WERI-Rb-1 (cell line): ENCODE measurements around the gene CNDP2.
"Not testable (repeated sequence)": the region's sequence is repeated elsewhere in the genome, so short reads cannot be mapped to it uniquely, and the experiment has no call there.

Experiments
- DNase-seq: peaks from one replicate; pipeline ENCODE4 v3.0.0-alpha.2; 2020
- H3K27ac ChIP-seq: fragments of 250-450 bp; sonication (Bioruptor Pico); 2 replicates; pipeline ENCODE4 v1.5.1; 2020; ENCODE audit warnings: mild to moderate bottlenecking, moderate library complexity
- H3K27me3 ChIP-seq: fragments of 250-450 bp; sonication (Bioruptor Pico); 2 replicates; pipeline ENCODE4 v1.5.1; 2021; ENCODE audit warnings: mild to moderate bottlenecking, low read depth, moderate library complexity; ENCODE audit not compliant: insufficient read depth, severe bottlenecking
- H3K36me3 ChIP-seq: fragments of 250-450 bp; sonication (Bioruptor Pico); 2 replicates; pipeline ENCODE4 v1.5.1; 2020; ENCODE audit warnings: mild to moderate bottlenecking, moderate library complexity
- H3K4me3 ChIP-seq: 2 replicates; pipeline ENCODE4 v1.5.1; 2011; ENCODE audit warnings: low read depth, mild to moderate bottlenecking, control low read depth, low read length
- H3K9me3 ChIP-seq: fragments of 250-450 bp; sonication (Bioruptor Pico); 2 replicates; pipeline ENCODE4 v1.5.1; 2021; ENCODE audit warnings: mild to moderate bottlenecking, moderate library complexity; ENCODE audit not compliant: severe bottlenecking
- TF ChIP-seq, protein P1 (sequence below): IDR thresholded peaks from 2 replicates; pipeline ENCODE4 v1.5.1; 2011; ENCODE audit warnings: low read depth, mild to moderate bottlenecking, control low read depth, inconsistent platforms, low read length

The CNDP2 gene

DNA sequence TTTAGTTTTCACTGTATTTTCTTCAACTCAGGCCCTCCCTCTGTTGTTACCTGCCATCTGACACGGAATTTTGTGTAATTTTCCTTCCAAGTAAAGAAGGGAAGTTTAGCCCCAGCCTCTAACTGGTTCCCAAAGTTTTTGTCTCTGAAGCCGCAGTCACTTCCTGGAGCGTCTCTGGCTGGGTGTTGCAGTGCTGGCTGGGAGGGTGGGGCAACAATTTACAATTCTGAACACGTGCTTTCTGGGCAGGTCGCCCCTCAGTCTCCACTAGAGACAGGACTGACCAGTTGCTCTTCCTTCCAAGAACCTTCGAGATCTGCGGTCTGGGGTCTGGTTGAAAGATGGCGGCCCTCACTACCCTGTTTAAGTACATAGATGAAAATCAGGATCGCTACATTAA, 3.5 kb downstream of the CNDP2 start:
- peaks cover 54% of the 10 kb centered on the region for H3K36me3 ChIP-seq
- no peaks in the 10 kb centered on the region for H3K27me3 ChIP-seq
- H3K27ac ChIP-seq = no peak overlapping the region
- TF ChIP-seq, protein P1, sequence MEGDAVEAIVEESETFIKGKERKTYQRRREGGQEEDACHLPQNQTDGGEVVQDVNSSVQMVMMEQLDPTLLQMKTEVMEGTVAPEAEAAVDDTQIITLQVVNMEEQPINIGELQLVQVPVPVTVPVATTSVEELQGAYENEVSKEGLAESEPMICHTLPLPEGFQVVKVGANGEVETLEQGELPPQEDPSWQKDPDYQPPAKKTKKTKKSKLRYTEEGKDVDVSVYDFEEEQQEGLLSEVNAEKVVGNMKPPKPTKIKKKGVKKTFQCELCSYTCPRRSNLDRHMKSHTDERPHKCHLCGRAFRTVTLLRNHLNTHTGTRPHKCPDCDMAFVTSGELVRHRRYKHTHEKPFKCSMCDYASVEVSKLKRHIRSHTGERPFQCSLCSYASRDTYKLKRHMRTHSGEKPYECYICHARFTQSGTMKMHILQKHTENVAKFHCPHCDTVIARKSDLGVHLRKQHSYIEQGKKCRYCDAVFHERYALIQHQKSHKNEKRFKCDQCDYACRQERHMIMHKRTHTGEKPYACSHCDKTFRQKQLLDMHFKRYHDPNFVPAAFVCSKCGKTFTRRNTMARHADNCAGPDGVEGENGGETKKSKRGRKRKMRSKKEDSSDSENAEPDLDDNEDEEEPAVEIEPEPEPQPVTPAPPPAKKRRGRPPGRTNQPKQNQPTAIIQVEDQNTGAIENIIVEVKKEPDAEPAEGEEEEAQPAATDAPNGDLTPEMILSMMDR = no peak
- DNase-seq = no peak
- H3K9me3 ChIP-seq = no peaks in the 10 kb centered on the region
- H3K4me3 ChIP-seq = no peak overlapping the region

DNA sequence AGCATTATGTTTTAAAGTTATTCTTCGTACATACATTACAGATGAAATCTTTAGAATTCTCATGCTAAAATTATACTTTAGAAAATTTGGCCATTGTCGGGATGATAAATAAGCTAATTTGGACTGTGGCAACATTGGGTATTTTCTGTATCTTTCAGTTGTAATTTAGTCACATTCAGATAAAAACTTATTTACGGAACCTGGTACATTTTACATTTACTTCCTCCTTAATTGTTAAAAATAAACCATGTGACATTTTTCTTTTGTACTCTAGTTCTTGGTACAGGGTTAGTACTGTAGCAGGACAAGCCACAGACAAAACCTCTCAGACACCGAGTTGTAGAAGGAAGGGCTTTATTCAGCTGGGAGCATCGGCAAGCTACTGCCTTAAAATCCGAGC, 4.2 kb downstream of the CNDP2 start:
- Histone ChIP-seq H3K4me3 (no peak overlapping the region), H3K36me3 (peaks cover 62% of the 10 kb centered on the region)

DNA sequence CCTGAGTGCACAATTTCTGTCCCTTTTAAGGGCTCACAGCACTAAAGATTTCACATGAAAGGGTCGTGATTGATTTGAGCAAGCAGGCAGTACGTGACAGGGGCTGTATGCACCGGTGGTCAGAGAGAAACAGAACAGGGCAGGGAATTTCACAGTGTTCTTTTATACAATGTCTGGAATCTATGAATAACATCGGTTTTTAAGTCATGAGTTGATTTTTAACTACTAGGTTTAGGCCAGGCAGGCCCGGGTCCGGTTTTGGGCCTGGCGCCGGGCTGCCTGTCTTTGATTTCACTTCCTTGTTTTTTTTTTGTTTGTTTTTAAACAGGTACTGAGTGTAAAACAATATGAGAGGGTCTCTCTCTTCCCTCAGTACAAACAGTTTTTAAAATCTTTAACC, 4.6 kb downstream of the CNDP2 start:
- peaks cover 66% of the 10 kb centered on the region for H3K36me3 ChIP-seq
- H3K27ac ChIP-seq = not testable (repeated sequence)

More for the DNA sequence above, 4.2 kb downstream of the CNDP2 start:
- Histone ChIP-seq H3K27me3 (no peaks in the 10 kb centered on the region), H3K27ac (no peak overlapping the region), H3K9me3 (no peaks in the 10 kb centered on the region)
- DNase-seq = no peak
- TF ChIP-seq, protein P1 = no peak

DNA sequence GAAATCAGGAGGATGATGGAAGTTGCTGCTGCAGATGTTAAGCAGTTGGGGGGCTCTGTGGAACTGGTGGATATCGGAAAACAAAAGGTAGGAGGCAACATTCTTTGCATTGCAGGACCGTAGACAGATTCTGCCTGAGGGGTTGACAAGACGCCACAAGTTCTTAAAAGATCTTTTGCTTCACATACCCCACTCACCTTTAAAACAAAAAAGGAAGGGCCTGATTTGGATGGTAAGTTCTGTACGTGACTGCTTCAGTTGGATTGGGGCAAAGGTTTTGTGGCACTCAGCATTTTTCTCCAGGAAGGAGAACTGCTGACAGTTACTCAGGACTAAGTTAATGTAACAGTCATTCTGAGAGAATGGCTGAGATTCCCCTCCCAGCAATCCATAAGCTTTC, 5.2 kb downstream of the CNDP2 start:
- Histone ChIP-seq H3K27ac (no peak overlapping the region), H3K4me3 (no peak overlapping the region), H3K27me3 (no peaks in the 10 kb centered on the region), H3K36me3 (peaks cover 72% of the 10 kb centered on the region), H3K9me3 (no peaks in the 10 kb centered on the region)
- DNase-seq = no peak
- TF ChIP-seq, protein P1 = no peak

More for the DNA sequence above, 4.6 kb downstream of the CNDP2 start:
- DNase-seq, H3K9me3 ChIP-seq, H3K4me3 ChIP-seq, H3K27me3 ChIP-seq: not testable (repeated sequence)

DNA sequence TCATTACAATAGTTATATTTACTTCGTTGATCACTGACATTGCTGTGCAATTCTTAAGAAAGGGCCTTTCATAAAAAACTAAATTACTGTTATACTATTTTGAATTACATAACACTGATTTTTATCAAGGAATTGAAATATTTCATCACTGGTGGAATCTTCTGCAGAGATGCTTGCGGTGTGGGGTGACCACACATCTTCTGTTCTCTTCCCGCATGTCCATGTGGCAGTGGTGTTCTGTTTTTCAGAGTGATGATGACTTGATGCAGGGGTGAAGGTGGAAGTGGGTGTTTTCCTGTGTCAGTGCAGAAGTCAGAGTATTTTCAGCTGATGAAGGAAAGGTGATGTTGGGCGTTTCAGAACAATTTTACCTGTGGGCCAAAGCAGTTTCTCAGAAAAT, 7.0 kb downstream of the CNDP2 start:
- Histone ChIP-seq H3K4me3 (no peak overlapping the region), H3K36me3 (peaks cover 80% of the 10 kb centered on the region), H3K27ac (no peak overlapping the region), H3K27me3 (no peaks in the 10 kb centered on the region), H3K9me3 (no peaks in the 10 kb centered on the region)
- DNase-seq = no peak
- TF ChIP-seq, protein P1 = no peak

DNA sequence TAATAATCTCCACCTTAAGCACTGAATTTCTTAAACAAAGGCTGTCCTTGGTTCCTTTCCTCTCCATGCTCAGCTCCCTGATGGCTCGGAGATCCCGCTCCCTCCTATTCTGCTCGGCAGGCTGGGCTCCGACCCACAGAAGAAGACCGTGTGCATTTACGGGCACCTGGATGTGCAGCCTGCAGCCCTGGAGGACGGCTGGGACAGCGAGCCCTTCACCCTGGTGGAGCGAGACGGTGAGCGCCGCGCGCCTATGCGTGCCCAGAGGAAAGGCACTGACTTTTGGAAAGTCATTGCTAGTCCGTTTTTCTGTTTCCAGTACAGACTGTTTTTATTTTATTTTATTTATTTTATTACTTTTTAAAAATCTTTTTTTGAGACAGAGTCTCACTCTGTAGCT, 9.6 kb downstream of the CNDP2 start:
- TF ChIP-seq, protein P1 = no peak
- Histone ChIP-seq H3K4me3 (no peak overlapping the region), H3K27me3 (no peaks in the 10 kb centered on the region), H3K9me3 (no peaks in the 10 kb centered on the region), H3K36me3 (peaks cover 89% of the 10 kb centered on the region), H3K27ac (no peak overlapping the region)
- no peak for DNase-seq
